Ascending aorta (tissue), 2 donors: ENCODE results near the gene SUPT4H1. TPM values are rescaled to one million over a fixed set of nuclear protein-coding genes. Genes with fewer than 3 reads are reported as not detected.
A peak's percentile ranks its signal among the peaks of the same experiment; 100 is the strongest.

ENCODE experiments used
- DNase-seq, 2 donors: peaks; one replicate each; pipeline ENCODE4 v3.0.0-alpha.2; 2019; ENCODE audit warnings: low spot score in 2 of 2
- H3K27ac ChIP-seq, 2 donors: fragments of 200-600 bp; sonication (generic); one replicate each; pipeline ENCODE4 v1.5.1; 2016 to 2017; ENCODE audit warnings: mild to moderate bottlenecking in 1 of 2
- H3K27me3 ChIP-seq: fragments of 200-600 bp; sonication (generic); one replicate; pipeline ENCODE4 v1.5.1; 2017
- H3K36me3 ChIP-seq, 2 donors: fragments of 200-600 bp; sonication (generic); one replicate each; pipeline ENCODE4 v1.5.1; 2016
- H3K4me1 ChIP-seq, 2 donors: fragments of 200-600 bp; sonication (generic); one replicate each; pipeline ENCODE4 v1.5.1; 2016 to 2017; ENCODE audit warnings: mild to moderate bottlenecking in 1 of 2
- H3K4me3 ChIP-seq, 2 donors: fragments of 200-600 bp; sonication (generic); one replicate each; pipeline ENCODE4 v1.5.1; 2016 to 2017; ENCODE audit warnings: mild to moderate bottlenecking in 1 of 2
- H3K9me3 ChIP-seq, 2 donors: fragments of 200-600 bp; sonication (generic); one replicate each; pipeline ENCODE4 v1.5.1; 2016
- CTCF ChIP-seq, 3 experiments: fragments of 200-600 bp in 2 of 3; fragments of 450-650 bp in 1 of 3; sonication (generic) in 2 of 3; IDR thresholded peaks; one replicate each; pipeline ENCODE4 v1.5.1; 2016 to 2019; ENCODE audit warnings: antibody characterized with exemption in 3 of 3, mild to moderate bottlenecking in 1 of 3, moderate library complexity in 1 of 3
- intact Hi-C: fragments of 100-400 bp; cut with DNase I; formaldehyde crosslinking; loops from one replicate; pipeline ENCODE4 v1.15.1; 2023
- total RNA-seq: library from RNA; depleted of rRNA; stranded (reverse); fragments of >200 nt; gene quantifications from one replicate; pipeline ENCODE4 v1.1.0, GENCODE V29; 2016

Gene SUPT4H1
- total RNA-seq, 1 donor from 2014 or later, result 18.0 TPM

- Histone ChIP-seq H3K9me3 (no peaks in the 10 kb centered on the region), H3K4me3 (no peak overlapping the region), H3K36me3 (no peaks in the 10 kb centered on the region), H3K4me1 (no peaks in the 10 kb centered on the region), H3K27me3 (no peaks in the 10 kb centered on the region), H3K27ac (no peak overlapping the region)
- intact Hi-C loops, result no loop called here
- no peak for DNase-seq
- TF ChIP-seq CTCF (IDR thresholded peaks at IDR 0.05), result no peak
These were observed 16.8 kb upstream of the SUPT4H1 start for GRCh38 chr17:58368860-58369213.

- H3K9me3 ChIP-seq, result no peaks in the 10 kb centered on the region
- H3K27me3 ChIP-seq, result no peaks in the 10 kb centered on the region
- H3K36me3 ChIP-seq, result no peaks in the 10 kb centered on the region
- TF ChIP-seq CTCF (IDR thresholded peaks at IDR 0.05), result no peak
- H3K27ac ChIP-seq, result no peak overlapping the region
- H3K4me1 ChIP-seq, result no peaks in the 10 kb centered on the region
- no peak overlapping the region for H3K4me3 ChIP-seq
- DNase-seq, result peak in 1 of 2 donors; percentile 12
- intact Hi-C loops, result no loop called here
These were observed 15.5 kb upstream of the SUPT4H1 start for GRCh38 chr17:58367461-58367860.

GRCh38 chr17:58365980-58366595 is 14.1 kb upstream of the SUPT4H1 start:
- H3K4me1 ChIP-seq, result no peaks in the 10 kb centered on the region
- TF ChIP-seq CTCF (IDR thresholded peaks at IDR 0.05), result no peak
- no peaks in the 10 kb centered on the region for H3K36me3 ChIP-seq
- H3K27ac ChIP-seq, result no peak overlapping the region
- intact Hi-C loops, result no loop called here
- no peaks in the 10 kb centered on the region for H3K9me3 ChIP-seq
- H3K4me3 ChIP-seq, result no peak overlapping the region
- no peak for DNase-seq
- H3K27me3 ChIP-seq, result no peaks in the 10 kb centered on the region

GRCh38 chr17:58365185-58365979 is 13.4 kb upstream of the SUPT4H1 start:
- no peak overlapping the region for H3K27ac ChIP-seq

GRCh38 chr17:58364270-58364942 is 12.4 kb upstream of the SUPT4H1 start:
- no peak for TF ChIP-seq CTCF (IDR thresholded peaks at IDR 0.05)
- Histone ChIP-seq H3K27ac (no peak overlapping the region), H3K27me3 (no peaks in the 10 kb centered on the region), H3K4me3 (no peak overlapping the region), H3K9me3 (no peaks in the 10 kb centered on the region), H3K36me3 (no peaks in the 10 kb centered on the region), H3K4me1 (no peaks in the 10 kb centered on the region)
- intact Hi-C loops, result no loop called here
- DNase-seq, result no peak

More at GRCh38 chr17:58365185-58365979, 13.4 kb upstream of the SUPT4H1 start:
- intact Hi-C loops, result no loop called here
- Histone ChIP-seq H3K36me3 (no peaks in the 10 kb centered on the region), H3K27me3 (no peaks in the 10 kb centered on the region), H3K9me3 (no peaks in the 10 kb centered on the region), H3K4me1 (no peaks in the 10 kb centered on the region), H3K4me3 (no peak overlapping the region)
- no peak for TF ChIP-seq CTCF (IDR thresholded peaks at IDR 0.05)
- DNase-seq, result no peak
